Omental fat pad (tissue), 4 donors: ENCODE data around the gene ASB13. TPM values are rescaled to one million over a fixed set of nuclear protein-coding genes. Genes with fewer than 3 reads are reported as not detected.

Experiments
- ATAC-seq: fragments of 150-250 bp; one replicate; pipeline ENCODE4 v1.9.1; 2016; ENCODE audit warnings: mild to moderate bottlenecking, moderate library complexity; ENCODE audit not compliant: low FRiP score
- DNase-seq: peaks from one replicate; pipeline ENCODE4 v3.0.0-alpha.2; 2019; ENCODE audit warnings: low spot score
- CTCF ChIP-seq, 3 donors: fragments of 450-650 bp; IDR thresholded peaks; one replicate each; pipeline ENCODE4 v1.5.1; 2016 to 2017; ENCODE audit warnings: antibody characterized with exemption in 3 of 3, mild to moderate bottlenecking in 3 of 3, moderate library complexity in 2 of 3
- total RNA-seq, 4 donors: library from RNA; depleted of rRNA; stranded (reverse); fragments of >200 nt; gene quantifications; one replicate each; pipeline ENCODE4 v1.1.0, GENCODE V29; 2016

The ASB13 gene
- total RNA-seq, 4 donors from 2014 or later = 15.0 to 46.5 (median 16.9) TPM

- no peak for TF ChIP-seq CTCF (IDR thresholded peaks at IDR 0.05)
- DNase-seq = no peak
Measured at GRCh38 chr10:5606321-5606720, 60.1 kb downstream of the ASB13 start.

GRCh38 chr10:5604961-5605360 lies 61.4 kb downstream of the ASB13 start:
- no peak for ATAC-seq
- TF ChIP-seq CTCF (IDR thresholded peaks at IDR 0.05) = no peak
- DNase-seq = no peak

More at GRCh38 chr10:5606321-5606720, 60.1 kb downstream of the ASB13 start:
- ATAC-seq = no peak

DNA sequence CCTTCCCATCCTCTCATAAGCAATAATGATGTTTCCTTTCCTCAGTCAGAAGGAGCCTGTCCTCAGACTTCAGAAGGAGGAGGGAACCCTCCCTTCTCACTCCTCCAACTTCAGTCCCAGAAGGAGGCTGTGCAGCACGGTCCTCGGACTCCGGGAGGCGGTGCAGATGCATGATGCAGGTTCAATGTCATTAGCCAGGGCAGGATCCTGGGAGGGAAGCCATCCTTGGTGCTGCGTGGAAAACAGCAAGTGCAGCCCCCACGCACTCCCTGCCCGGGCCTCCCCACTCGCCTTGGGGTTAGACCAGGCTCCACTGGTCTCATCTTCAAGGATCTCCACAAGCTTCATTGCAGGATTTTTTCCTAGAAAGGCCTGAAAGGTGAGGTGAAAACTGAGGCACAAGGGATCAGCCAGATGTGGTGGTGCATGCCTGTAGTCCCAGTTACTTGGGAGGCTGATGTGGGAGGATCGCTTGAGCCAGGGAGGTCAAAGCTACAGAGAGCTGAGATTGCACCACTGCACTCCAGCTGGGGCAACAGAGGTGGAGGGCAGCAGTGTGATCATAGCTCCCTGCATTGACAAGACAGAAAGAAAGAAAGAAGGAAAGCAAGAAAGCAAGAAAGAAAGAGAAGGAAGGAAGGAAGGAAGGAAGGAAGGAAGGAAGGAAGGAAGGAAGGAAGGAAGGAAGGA lies 62.0 kb downstream of the ASB13 start:
- no peak for DNase-seq
- no peak for TF ChIP-seq CTCF (IDR thresholded peaks at IDR 0.05)
- no peak for ATAC-seq

DNA sequence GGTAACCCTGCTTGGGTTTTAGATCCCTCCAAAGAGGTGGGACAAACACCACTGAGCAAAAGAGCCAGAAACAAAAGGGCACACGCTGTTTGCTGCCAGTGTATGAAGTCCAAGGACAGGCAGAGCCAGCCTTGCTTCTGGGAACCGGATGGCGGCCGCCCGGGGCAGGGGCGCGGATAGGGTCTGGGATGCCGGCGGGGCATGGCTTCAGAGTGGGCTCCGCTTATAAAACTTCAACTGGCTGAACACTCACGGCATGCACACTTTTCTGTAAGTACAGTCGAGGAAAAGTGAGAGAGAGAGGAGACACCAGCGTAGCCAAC lies 62.6 kb downstream of the ASB13 start:
- no peak for ATAC-seq
- DNase-seq = no peak
- no peak for TF ChIP-seq CTCF (IDR thresholded peaks at IDR 0.05)

DNA sequence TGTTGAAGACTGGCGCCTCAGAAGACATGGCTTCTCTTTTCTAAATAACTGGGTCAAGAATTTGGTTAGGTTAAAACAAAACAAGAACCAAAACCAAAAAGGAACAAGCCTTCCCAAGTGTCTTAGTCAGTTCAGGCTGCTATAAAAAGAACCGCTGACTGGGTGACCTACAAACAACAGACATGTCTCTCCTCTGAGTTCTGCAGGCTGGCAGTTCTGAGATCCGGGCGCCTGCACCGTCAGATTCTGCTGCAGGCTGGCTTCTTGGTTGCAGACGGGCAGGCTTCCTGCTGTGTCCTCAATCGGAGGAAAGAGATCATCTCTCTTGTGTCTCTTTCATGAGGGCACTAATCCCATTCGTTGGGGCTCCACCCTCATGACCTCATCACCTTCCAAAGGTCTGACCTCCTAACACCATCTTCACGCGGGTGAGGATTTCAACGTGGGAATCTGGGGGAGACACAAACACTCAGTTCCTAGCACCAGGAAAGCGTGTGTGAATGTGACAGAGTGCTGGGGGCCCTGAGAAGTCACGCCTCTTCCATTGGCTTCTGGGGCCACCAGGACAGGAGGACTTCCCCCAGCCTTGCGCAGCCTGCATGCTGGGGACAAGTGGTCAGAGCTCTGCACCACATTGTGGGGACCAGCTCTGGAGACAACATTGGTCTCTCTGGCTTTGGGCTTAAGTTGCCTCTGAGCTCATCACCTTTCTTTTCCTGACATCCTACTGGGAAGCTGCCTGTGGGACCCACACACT lies 63.1 kb downstream of the ASB13 start:
- no peak for DNase-seq
- TF ChIP-seq CTCF (IDR thresholded peaks at IDR 0.05) = no peak
- no peak for ATAC-seq

DNA sequence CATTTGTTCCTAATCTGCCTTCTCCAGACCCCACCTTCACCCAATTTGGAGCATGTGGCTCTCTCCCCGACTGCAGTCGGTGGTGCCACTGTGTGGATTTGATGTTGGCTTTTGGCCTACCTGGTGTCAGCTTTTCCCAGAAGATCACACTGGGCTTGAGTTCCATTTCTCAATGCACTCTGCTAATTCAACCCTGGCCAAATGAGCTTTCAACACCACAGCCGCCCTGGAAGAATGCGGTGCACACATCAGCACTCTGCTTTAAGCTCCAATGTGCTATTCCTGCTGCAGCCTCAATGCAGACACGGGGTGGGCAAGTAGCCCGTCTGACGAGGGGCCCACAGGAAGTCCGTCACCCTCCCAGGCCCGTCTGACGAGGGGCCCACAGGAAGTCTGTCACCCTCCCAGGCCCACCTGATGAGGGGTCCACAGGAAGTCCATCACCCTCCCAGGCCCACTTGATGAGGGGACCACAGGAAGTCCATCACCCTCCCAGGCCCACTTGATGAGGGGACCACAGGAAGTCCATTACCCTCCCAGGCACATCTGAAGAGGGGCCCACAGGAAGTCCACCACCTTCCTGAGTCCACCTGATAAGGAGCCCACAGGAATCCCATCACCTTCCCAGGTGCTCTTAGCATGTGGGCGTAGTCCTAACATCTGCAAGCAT lies 64.4 kb downstream of the ASB13 start:
- no peak for TF ChIP-seq CTCF (IDR thresholded peaks at IDR 0.05)
- ATAC-seq (no peak), DNase-seq (no peak)
